ENCODE results near the gene COIL.
"Not testable (repeated sequence)": the region's sequence is repeated elsewhere in the genome, so short reads cannot be mapped to it uniquely, and the experiment has no call there.

Gene COIL, protein sequence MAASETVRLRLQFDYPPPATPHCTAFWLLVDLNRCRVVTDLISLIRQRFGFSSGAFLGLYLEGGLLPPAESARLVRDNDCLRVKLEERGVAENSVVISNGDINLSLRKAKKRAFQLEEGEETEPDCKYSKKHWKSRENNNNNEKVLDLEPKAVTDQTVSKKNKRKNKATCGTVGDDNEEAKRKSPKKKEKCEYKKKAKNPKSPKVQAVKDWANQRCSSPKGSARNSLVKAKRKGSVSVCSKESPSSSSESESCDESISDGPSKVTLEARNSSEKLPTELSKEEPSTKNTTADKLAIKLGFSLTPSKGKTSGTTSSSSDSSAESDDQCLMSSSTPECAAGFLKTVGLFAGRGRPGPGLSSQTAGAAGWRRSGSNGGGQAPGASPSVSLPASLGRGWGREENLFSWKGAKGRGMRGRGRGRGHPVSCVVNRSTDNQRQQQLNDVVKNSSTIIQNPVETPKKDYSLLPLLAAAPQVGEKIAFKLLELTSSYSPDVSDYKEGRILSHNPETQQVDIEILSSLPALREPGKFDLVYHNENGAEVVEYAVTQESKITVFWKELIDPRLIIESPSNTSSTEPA

DNA sequence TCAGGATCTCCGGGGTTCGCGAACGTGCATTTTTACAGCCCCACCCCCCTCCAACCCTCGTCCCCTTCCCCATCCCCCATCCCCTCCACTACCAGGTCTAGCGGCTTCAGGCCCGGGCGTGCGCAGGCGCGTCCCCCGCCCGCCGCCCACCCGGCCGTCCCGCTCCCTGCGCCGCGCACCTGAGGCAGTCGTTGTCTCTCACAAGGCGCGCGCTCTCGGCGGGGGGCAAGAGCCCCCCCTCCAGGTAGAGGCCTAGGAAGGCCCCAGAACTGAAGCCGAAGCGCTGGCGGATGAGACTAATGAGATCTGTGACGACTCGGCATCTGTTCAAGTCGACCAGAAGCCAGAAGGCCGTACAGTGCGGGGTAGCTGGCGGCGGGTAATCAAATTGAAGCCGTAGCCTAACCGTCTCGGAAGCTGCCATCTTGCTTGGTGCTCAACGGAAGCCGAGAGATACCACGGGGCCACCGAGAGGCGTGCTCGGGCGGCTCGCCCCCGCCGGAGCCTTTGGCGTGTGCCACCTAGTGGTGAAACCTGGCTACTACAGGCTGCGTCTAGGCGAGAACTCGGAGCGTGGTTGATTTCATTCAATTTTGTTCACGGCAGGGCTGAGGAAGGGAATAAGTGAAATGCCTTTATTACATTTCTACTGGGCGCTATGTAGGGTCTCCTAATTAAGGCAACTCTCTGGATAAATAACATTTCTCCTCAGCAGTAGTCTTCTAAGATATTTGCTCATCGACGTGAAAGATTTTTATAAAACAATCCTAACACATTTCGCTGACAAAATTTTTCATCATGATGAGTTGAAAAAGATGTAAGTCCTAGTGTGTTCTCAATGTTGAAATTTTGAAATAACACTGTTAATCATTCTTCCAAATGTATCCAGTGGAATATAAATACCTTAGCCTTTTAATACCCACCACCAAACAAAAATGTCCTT, at the start of gene COIL:
Gene COIL, minus strand, starts transcription at position 455 of the 943 bp plus-strand sequence. Its CDS starts 31 bp downstream, at position 424.
- DNase-seq = peak; percentile 87

DNA sequence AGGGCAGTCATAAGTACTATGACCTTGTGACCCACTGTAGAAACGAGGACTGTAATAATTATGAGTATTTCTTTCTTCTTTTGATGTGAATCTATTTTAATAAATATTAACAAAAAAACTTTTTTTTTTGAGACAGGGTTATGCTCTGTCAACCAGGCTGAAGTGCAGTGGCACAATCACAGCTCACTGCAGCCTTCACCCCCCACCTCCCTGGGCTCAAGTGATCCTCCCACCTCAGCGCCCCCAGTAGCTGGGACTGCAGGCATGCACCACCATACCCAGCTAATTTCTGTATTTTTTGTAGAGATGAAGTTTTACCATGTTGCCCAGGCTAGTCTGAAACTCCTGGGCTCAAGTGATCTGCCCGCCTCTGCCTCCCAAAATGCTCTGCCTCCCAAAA, 49.6 kb upstream of the COIL start:
- DNase-seq = no peak

DNA sequence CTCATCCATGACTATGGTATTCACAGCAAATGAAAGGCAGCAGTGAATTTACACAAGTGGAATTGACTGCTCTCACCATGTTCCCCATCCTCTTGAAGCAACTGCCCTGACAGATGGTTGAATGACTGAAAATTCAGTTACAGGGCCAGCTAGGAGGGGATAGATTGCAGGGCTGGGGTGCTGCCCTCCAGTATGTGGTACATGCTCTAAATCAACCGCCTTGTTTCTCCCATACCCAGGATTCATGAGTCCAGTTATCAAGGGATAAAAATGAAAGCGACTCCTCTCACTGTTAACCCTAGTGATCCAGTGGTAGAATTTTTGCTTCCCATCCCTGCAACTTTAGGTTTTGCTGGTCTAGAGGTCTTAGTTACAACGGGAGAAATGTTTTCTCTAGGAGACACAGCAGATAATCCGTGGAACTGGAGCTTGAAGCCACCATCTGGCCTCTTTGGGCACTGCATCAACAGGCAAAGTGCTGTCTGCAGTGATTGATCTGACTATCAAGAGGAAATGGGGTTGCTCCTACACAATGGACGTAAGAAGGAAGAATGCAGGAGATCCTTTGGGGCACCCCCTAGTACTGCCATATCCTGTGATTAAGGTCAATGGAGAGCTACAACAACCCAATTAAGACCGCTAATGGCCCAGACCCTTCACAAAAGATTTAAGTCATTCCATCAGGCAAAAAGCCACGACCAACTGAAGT, 49.0 kb upstream of the COIL start:
- DNase-seq = peak; percentile 33

DNA sequence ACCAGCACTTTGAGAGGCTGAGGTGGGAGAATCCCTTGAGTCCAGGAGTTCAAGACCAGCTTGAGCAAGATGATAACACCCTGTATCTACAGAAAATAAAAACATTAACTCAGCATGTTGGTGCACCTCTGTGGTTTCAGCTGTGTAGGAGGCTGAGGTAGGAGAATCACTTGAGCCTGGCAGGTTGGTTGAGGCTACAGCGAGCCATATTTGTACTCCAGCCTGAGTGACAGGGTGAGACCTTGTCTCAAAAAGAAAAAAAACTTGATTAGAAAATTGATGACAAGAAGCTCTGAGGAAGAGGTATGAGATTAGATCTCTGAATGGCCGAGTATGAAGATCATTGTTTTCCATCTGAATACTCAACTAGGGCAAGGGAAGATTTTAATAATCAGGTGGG, 48.1 kb upstream of the COIL start:
- DNase-seq = no peak

DNA sequence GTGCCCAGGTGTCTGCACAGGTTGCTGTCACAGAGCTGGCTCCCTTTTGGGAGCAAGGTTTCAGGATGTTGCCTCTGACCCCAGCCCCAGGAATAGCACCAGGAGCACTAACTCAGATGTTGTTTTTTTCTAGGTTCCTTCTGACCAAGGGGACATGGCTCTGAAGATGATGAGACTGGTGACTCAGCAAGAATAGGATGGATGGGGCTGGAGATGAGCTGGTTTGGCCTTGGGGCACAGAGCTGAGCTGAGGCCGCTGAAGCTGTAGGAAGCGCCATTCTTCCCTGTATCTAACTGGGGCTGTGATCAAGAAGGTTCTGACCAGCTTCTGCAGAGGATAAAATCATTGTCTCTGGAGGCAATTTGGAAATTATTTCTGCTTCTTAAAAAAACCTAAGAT, 45.2 kb upstream of the COIL start:
- no peak for DNase-seq

DNA sequence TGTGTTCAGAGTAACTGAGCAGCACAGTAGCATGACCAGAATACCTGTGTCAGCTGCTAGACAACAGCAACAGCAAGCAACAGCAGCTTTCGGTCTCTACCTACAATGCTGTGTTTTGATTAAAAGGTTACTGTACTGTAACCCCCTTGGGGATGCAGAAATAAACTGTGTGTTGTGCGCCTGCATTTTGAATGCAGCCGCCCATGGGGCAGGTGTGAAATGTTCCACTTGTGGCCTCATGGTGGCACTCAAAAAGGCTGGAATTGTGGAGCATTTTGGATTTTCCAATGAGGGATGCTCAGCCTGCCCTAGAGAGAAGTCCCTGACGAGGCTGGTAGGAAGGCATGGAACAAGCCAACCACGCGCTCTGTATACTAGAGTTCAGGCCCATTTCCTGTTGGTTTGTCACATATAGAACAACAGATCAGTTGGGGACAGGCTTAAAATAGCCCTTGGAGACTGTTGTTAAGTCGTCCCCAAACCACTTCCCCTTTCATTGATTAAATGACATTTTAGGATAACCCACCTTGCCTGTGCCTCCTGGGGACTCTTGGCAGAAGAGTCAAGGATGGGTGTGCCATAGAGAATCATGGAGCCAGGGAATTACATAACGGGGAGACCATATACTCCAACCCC, 44.2 kb upstream of the COIL start:
- DNase-seq = peak; percentile 51

DNA sequence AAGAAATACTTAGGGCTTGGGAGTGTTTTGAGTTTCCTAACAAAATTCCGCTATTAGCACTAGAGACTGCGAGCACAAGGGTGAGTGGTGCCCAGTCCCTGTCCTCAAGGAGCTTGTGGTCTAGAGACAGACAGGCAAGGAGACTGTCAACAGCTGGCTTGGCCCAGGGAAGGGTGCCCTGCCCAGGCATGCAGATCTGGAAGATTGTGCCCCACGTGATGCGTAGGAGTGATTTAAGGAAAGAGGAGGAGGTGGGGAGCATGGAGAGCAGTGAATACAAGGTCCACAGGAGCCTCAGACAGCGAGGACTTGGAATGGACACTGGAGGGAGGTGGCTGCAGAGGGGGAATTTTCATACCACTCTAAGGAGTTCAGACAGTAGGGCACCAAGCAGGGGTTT, 42.1 kb upstream of the COIL start:
- no peak for DNase-seq

DNA sequence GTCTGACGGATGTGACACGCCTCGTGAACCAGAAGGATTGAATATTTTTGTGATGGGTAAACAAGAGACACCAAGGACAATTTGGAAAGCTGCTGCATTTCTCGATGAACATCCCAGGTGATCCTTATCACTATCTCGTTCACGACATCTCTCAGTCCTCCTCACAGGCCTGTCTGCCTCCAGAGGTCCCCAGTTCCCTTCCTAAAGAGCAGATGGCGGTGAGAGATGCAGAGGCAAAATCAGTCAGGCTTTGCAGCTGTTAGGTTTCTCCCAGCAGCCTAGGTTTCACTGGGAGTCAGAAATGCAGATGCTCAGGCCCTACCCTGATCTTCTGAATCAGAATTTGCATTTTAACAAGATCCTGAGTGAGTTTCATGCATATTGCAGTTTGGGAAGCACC, 40.7 kb upstream of the COIL start:
- no peak for DNase-seq

DNA sequence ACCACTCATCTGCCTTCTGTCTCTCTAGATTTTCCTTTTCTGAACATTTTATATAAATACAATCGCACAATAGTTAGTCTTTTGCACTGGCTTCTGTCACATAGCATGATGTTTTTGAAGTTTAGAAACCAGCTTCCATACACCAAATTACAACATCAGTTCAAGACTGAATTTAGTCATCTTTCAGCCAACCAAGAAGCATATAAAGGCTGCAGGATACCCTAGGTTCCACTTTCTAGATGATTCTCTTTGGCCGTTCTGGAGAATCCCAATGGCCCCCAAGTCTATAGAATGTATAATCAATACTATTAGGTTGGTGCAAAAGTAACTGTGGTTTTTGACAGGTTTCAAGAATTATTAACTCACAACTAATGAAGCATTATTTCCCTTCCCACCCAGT, 36.5 kb upstream of the COIL start:
- no peak for DNase-seq

DNA sequence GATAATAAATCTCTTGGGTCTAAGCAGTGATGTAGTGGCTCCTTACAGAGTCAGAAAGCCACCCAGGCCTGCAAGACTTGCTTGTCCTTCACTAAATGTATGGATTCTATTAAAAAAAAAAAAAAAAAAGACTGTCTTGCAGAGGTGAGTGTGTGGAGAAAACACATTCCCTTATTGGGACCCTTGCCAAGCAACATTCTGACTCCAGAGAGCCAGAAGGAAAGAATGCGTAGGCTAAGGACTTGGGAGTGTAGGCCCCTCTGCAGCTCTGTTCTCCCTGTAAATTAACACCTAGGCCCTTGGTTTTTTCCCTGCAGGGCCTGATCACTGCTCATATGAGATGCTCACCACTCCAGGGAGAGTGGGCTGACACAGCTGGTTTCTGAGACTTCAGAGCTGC, 34.9 kb upstream of the COIL start:
- no peak for DNase-seq

DNA sequence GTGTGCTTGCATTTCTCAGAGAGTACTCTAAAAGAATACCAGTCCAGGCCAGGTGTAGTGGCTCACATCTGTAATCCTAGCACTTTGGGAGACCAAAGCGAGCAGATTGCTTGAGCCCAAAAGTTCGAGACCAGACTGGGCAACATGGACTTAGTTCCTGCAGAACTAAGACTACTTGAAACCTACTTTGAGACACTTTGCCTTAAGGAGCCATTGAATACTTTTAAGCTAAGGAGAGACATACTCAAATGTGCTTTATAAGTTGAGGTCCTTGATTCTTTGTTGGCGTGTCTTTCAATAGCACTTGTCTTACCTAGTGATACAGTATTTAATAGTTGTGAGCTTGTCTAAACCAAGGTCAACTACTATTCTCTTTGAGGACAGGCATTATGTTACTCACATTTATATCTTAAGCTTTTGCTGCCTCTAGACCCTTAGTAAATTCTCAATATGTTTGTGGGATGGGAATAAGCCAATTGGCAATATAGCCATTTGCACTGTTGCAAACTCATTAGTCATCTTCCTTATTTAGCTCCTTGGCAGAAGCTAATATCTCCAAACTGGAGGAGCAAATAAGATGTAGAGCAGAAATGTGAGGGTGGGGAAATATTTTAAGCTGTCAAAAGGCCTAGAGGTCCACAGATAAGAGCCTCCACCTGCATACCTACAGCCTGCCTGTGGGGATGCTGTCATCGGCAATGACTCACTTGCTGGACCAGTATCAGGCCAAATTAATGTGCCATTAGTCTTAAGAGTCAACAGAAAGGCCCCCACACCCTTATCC, 33.4 kb upstream of the COIL start:
- no peak for DNase-seq

DNA sequence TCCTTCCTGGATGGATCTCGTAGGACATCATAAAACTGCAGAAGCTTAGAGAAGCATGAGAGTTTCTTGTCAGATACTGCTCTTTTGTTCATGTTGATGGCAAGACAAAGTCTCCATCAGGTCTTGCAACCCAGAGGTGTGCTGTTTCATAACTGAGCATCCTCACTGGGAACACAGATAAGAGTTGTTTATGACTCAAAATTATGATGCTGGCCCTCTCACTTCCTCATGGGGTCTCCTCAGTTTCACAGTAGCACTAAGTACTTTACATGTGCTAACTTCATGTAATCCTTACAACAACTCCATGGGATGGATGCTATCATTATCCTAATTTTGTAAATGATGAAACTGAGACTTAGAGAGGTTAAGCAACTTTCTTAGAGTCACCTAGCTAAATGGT, 31.5 kb upstream of the COIL start:
- DNase-seq = no peak

DNA sequence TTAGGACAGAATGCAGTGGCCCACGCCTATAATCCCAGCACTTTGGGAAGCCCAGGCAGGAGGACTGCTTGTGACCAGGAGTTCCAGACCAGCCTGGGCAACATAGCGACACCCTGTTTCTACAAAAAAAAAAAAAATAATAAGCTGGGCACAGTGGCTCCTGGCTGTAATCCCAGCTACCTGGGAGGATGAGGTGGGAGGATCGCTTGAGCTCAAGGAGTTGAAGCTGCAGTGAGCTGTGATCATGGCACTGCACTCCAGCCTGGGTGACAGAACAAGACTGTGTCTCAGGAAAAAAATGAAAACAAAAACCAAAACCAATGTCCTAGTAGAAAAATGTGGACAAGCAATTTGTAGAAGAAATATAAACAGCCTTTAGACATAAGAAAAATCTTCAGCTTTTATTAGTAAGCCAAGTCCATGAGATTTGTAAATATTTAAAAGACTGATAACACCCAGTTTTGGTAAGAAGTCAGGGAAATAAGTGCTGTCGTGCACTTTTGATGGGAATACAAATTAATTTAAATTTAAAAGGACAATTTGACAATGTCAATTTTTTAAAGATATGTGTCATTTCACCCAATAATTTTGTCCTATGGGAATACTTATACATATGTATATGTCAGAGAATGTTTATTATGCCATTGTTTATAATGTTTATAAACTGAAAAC, 28.2 kb upstream of the COIL start:
- DNase-seq = no peak

DNA sequence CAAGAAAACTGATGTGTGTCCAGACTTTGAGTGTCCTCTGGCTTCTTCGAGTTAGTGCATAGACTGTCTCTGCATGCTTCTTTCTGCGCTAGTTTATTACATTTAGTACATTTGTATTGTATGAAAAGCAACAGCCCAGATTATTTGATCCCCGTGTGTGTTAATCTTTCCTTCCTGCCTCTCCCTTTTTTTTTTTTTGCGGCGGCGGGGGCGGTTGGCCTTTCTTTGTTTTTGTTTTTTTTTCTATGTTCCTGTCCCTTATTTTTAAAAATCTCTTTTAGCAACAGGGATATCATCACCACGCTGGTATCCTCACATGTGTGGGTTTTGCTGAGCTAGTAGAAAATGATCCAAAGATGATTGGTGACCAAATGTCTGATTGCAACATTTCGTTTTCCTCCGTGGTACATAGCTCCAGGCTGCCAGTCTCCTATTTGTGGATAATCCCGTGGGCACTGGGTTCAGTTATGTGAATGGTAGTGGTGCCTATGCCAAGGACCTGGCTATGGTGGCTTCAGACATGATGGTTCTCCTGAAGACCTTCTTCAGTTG, 26.5 kb upstream of the COIL start:
- no peak for DNase-seq

DNA sequence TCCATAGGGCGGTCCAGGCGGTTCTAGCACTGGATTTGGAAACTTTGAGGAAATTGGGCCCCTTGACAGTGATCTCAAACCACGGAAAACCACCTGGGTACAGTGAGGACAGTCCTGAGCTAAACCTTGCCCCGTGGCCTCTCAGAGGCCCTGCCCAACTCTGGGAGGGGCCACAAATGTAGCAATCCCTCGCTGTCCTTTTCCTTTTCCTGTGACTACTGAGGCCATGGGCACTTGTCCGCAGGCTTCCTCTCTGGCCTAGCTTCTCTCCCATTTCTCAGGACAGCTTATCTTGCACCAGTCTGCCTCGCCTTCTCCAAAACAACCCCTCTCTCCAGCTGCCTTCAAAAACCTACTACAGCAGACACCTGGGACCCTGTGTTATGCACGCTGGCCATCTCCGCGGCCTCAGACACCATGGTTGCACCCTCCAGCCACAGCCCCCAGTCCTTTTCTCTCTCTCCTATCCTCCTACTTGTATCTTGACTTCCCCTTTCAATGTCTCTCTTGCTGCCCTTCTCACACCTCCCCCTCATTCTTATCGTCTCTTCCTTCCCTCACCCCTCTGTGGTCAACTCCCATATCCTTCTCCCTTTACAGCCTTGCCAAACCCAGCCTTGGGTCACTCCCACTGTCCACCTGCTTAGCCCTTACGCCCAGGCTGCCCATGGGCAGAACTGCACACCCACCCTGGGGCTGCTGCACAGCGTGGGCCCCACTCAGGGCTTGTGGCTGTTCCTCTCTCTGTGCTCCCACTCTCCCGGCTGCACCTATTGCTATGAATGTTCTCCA, 24.7 kb upstream of the COIL start:
- peak; percentile 51 for DNase-seq

DNA sequence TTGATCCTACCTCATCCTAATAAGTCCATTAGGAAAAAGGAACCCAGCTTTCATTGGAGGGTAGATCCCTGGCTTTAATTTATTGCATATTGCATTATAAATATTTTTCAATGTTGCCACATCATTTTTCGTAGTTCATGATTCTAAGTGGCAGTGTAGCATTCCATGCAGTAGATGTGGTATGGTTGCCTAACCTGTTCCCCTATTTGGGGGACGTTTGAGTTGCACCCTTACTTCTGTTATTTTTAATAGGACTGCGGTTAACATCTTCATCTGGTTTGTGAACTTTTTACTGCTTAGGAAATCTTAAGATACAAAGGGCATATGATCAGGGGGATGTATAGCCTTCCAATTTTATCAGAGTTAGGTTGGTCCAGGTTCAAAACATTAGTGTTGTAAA, 22.5 kb upstream of the COIL start:
- no peak for DNase-seq

DNA sequence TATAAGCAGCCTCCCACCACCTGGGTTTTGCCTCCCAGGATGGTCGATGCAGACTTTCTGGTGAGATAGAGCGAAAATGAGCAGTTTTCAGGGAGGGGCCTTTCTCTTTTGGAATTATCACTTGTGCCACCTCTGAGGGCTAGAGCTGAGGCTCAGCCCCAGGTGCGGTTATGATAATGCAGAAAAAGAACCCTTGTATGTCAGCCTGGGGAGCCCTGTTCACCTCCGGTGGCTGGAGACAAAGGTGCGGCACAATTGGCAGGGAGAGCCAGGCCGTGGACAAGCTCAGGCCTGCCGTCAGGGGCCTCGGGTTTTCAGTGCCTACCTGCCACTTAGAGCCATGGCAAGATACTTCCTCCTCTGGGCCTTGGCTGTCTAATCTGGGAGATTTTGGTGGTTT, 21.5 kb upstream of the COIL start:
- DNase-seq = no peak

DNA sequence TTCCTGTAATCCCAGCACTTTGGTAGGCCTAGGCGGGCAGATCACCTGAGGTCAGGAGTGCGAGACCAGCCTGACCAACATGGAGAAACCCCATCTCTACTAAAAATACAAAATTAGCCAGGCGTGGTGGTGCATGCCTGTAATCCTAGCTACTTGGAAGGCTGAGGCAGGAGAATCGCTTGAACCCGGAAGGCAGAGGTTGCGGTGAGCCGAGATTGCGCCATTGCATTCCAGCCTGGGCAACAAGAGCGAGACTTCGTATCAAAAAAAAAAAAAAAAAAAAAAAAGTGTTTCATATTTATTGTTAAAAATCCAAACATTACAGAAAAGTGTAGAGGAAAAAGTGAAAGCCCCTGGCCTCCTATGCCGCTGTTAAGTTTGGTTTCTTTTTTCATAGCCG, 19.7 kb upstream of the COIL start:
- not testable (repeated sequence) for DNase-seq

DNA sequence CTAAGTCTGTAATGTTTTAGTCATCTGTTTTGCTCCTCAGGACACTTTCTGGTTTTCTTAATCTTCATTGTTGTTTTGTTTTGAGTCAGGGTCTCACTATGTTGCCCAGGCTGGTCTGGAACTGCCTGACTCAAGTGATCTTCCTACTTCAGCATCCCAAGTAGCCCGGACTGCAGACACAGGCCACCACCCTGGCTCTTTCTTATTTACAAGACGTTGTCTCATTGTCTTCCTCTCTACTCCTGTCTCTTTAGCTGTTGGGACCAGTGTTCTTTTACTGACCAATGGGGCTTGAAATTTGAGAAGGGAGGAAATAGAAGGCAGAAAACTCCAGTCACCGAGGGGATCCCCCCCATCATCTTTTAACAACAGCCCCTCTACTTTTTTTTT, 18.2 kb upstream of the COIL start:
- DNase-seq = no peak

Measured in GDM1 (cell line).